Uterus (tissue), 4 donors: Measurements from ENCODE around the gene BPTF. TPM values are rescaled to one million over a fixed set of nuclear protein-coding genes. Genes with fewer than 3 reads are reported as not detected.
"Not testable (repeated sequence)": the region's sequence is repeated elsewhere in the genome, so short reads cannot be mapped to it uniquely, and the experiment has no call there.

Source experiments
- DNase-seq, 2 donors: peaks; one replicate each; pipeline ENCODE4 v3.0.0-alpha.2; 2019 to 2020
- H3K27ac ChIP-seq, 2 donors: fragments of 200-600 bp; sonication (generic); 1 replicate in 1 of 2; 2 replicates in 1 of 2; pipeline ENCODE4 v1.5.1; 2016 to 2018
- H3K27me3 ChIP-seq, 2 donors: fragments of 200-600 bp; sonication (generic); one replicate each; pipeline ENCODE4 v1.5.1; 2018 to 2019; ENCODE audit warnings: control low read depth in 1 of 2
- H3K36me3 ChIP-seq, 2 donors: fragments of 200-600 bp; sonication (generic); one replicate each; pipeline ENCODE4 v1.5.1; 2019; ENCODE audit warnings: control low read depth in 1 of 2
- H3K4me1 ChIP-seq, 2 donors: fragments of 200-600 bp; sonication (generic); one replicate each; pipeline ENCODE4 v1.5.1; 2018 to 2019; ENCODE audit warnings: control low read depth in 1 of 2
- H3K4me3 ChIP-seq, 2 donors: fragments of 200-600 bp; sonication (generic); 1 replicate in 1 of 2; 2 replicates in 1 of 2; pipeline ENCODE4 v1.5.1; 2018 to 2019; ENCODE audit warnings: mild to moderate bottlenecking in 1 of 2
- H3K9me3 ChIP-seq, 2 donors: fragments of 200-600 bp; sonication (generic); one replicate each; pipeline ENCODE4 v1.5.1; 2019; ENCODE audit warnings: control low read depth in 1 of 2
- CTCF ChIP-seq, 4 experiments: fragments of 200-600 bp in 2 of 4; fragments of 450-650 bp in 2 of 4; sonication (generic) in 2 of 4; IDR thresholded peaks; one replicate each; pipeline ENCODE4 v1.5.1; 2016 to 2019; ENCODE audit warnings: antibody characterized with exemption in 4 of 4, mild to moderate bottlenecking in 2 of 4, moderate library complexity in 1 of 4
- POLR2A ChIP-seq, 2 donors: fragments of 450-650 bp; IDR thresholded peaks; one replicate each; pipeline ENCODE4 v1.6.1; 2016; ENCODE audit warnings: antibody characterized with exemption in 2 of 2, mild to moderate bottlenecking in 1 of 2, moderate library complexity in 1 of 2
- intact Hi-C: fragments of 100-400 bp; cut with DNase I; formaldehyde crosslinking; loops from one replicate; pipeline ENCODE4 v1.15.1; 2023; ENCODE audit warnings: low total_unique reads
- total RNA-seq, 4 donors: library from RNA; depleted of rRNA in 3 of 4; stranded (reverse); fragments of >200 nt in 3 of 4; gene quantifications; one replicate each; pipeline versions ENCODE4 v1.1.0 to v1.2.4, GENCODE V29; 2014 to 2023
- donor health status: DM: yes; HTN: yes; CAD: no.

The BPTF gene
- total RNA-seq, 4 donors from 2014 or later, result 67.6 to 183 (median 117) TPM

GRCh38 chr17:67911059-67911782 lies 85.9 kb downstream of the BPTF start:
- intact Hi-C loops, result no loop called here
- Histone ChIP-seq H3K9me3 (no peaks in the 10 kb centered on the region), H3K27me3 (no peaks in the 10 kb centered on the region), H3K4me1 (no peaks in the 10 kb centered on the region), H3K27ac (no peak overlapping the region), H3K4me3 (no peak overlapping the region), H3K36me3 (no peaks in the 10 kb centered on the region)
- DNase-seq, result no peak
- no peak for TF ChIP-seq POLR2A (IDR thresholded peaks at IDR 0.05)
- TF ChIP-seq CTCF (IDR thresholded peaks at IDR 0.05), result no peak

GRCh38 chr17:67912088-67912487 lies 86.8 kb downstream of the BPTF start:
- TF ChIP-seq CTCF (IDR thresholded peaks at IDR 0.05), result no peak
- TF ChIP-seq POLR2A (IDR thresholded peaks at IDR 0.05), result no peak
- no peak overlapping the region for H3K27ac ChIP-seq
- no peak for DNase-seq
- H3K9me3 ChIP-seq, result no peaks in the 10 kb centered on the region
- no peaks in the 10 kb centered on the region for H3K4me1 ChIP-seq
- no peaks in the 10 kb centered on the region for H3K27me3 ChIP-seq
- H3K36me3 ChIP-seq, result no peaks in the 10 kb centered on the region
- intact Hi-C loops, result no loop called here
- H3K4me3 ChIP-seq, result no peak overlapping the region

- TF ChIP-seq POLR2A (IDR thresholded peaks at IDR 0.05) (no peak), CTCF (IDR thresholded peaks at IDR 0.05) (no peak)
- Histone ChIP-seq H3K4me3 (no peak overlapping the region), H3K36me3 (no peaks in the 10 kb centered on the region), H3K27ac (no peak overlapping the region), H3K9me3 (no peaks in the 10 kb centered on the region), H3K27me3 (no peaks in the 10 kb centered on the region), H3K4me1 (no peaks in the 10 kb centered on the region)
- intact Hi-C loops, result no loop called here
- DNase-seq, result no peak
Measured at GRCh38 chr17:67912656-67913055, 87.4 kb downstream of the BPTF start.

- intact Hi-C loops, result no loop called here
- Histone ChIP-seq H3K27me3 (no peaks in the 10 kb centered on the region), H3K27ac (no peak overlapping the region), H3K36me3 (no peaks in the 10 kb centered on the region), H3K9me3 (no peaks in the 10 kb centered on the region), H3K4me3 (no peak overlapping the region), H3K4me1 (no peaks in the 10 kb centered on the region)
- no peak for TF ChIP-seq CTCF (IDR thresholded peaks at IDR 0.05)
- TF ChIP-seq POLR2A (IDR thresholded peaks at IDR 0.05), result no peak
- no peak for DNase-seq
Measured at GRCh38 chr17:67920212-67920611, 94.9 kb downstream of the BPTF start.

- TF ChIP-seq POLR2A (IDR thresholded peaks at IDR 0.05) (no peak), CTCF (IDR thresholded peaks at IDR 0.05) (no peak)
- Histone ChIP-seq H3K9me3 (no peaks in the 10 kb centered on the region), H3K27ac (no peak overlapping the region), H3K4me1 (no peaks in the 10 kb centered on the region), H3K4me3 (no peak overlapping the region), H3K36me3 (no peaks in the 10 kb centered on the region), H3K27me3 (no peaks in the 10 kb centered on the region)
- intact Hi-C loops, result no loop called here
- no peak for DNase-seq
Measured at GRCh38 chr17:67922503-67922902, 97.2 kb downstream of the BPTF start.

- DNase-seq, H3K4me3 ChIP-seq, H3K27me3 ChIP-seq, H3K4me1 ChIP-seq, H3K27ac ChIP-seq, H3K36me3 ChIP-seq, H3K9me3 ChIP-seq, intact Hi-C loops: not testable (repeated sequence)
Measured at GRCh38 chr17:67928842-67929241, 103.5 kb downstream of the BPTF start.
